ENCODE measurements around the gene CHIC2.

DNA sequence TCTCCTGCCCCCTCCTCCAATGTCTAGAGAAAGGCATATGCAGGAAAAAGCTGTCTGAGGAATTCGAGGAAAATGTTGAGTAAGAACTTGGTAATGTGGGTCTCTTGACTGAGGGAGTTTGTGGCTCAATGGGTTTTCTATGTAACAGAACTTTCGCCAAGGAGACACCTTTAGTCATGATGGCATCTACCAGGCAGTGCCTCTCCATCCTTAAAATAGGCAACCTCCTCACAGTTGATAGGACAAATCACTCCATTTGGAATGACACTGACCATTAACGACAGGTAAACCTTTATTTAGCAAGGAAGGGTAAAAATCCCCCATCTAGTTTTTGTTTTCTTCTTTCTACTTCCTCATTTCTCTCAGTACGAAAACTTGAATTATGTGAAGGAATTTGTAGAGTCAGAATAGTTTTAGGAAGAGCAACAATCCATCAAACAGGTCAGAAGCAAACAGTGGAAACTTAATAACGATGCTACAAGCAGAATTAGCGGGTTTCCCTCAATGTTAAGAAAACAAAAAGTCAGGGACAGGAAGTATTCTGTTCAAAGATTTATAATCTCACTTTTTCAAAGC lies 38.2 kb upstream of the CHIC2 start:
- TF ChIP-seq POLR2A (IDR thresholded peaks at IDR 0.05), result no peak
- TF ChIP-seq CTCF (IDR thresholded peaks at IDR 0.05), result no peak
